ENCODE results near the gene ZEB2. TPM values are rescaled to one million over a fixed set of nuclear protein-coding genes. Genes with fewer than 3 reads are reported as not detected.

Gene ZEB2
- total RNA-seq, 1 experiment from 2014 or later: 1.2 TPM

DNA sequence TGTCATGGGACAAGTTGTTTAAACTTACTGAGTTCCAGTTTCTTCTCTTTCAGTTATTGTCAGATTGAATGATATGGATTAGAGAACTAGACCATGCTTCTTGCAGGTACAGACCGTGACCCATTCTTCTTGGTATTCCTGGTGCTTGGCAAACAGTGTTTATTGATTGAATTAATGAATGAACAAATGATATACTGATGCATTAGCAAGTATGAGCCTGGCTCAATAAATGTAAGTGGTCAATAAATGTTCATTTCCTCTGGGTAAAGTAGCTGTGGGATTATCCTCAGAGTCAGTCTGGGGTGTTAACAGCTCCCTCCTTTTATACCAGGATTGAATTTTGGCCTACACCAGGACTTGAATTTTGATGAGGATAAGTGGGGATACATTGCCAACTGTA, 160.2 kb downstream of the ZEB2 start:
- TF ChIP-seq, protein P1, sequence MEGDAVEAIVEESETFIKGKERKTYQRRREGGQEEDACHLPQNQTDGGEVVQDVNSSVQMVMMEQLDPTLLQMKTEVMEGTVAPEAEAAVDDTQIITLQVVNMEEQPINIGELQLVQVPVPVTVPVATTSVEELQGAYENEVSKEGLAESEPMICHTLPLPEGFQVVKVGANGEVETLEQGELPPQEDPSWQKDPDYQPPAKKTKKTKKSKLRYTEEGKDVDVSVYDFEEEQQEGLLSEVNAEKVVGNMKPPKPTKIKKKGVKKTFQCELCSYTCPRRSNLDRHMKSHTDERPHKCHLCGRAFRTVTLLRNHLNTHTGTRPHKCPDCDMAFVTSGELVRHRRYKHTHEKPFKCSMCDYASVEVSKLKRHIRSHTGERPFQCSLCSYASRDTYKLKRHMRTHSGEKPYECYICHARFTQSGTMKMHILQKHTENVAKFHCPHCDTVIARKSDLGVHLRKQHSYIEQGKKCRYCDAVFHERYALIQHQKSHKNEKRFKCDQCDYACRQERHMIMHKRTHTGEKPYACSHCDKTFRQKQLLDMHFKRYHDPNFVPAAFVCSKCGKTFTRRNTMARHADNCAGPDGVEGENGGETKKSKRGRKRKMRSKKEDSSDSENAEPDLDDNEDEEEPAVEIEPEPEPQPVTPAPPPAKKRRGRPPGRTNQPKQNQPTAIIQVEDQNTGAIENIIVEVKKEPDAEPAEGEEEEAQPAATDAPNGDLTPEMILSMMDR (conservative IDR thresholded peaks at IDR 0.05): no peak
- Histone ChIP-seq H2BK15ac (ENCODE audit: low read depth, low read length) (no peak overlapping the region), H3K79me1 (ENCODE audit: insufficient read depth, low read depth, low read length, poor library complexity, severe bottlenecking) (no peaks in the 10 kb centered on the region), H3K27ac (ENCODE audit: insufficient read length, low read depth, low read length) (no peak overlapping the region), H2BK120ac (ENCODE audit: low read depth, low read length, poor library complexity, severe bottlenecking) (no peak overlapping the region), H4K91ac (ENCODE audit: insufficient read length, low read depth, low read length) (no peak overlapping the region), H3K79me2 (ENCODE audit: insufficient read depth, low read length) (no peaks in the 10 kb centered on the region), H3K23me2 (ENCODE audit: insufficient read length, low read depth, low read length, poor library complexity, severe bottlenecking) (no peaks in the 10 kb centered on the region), H3K14ac (ENCODE audit: insufficient read depth, low read length) (no peak overlapping the region), H3K27me3 (ENCODE audit: insufficient read depth, low read length) (no peaks in the 10 kb centered on the region), H2AK5ac (ENCODE audit: insufficient read length, low read length) (no peak overlapping the region), H3K23ac (ENCODE audit: insufficient read length, low read depth, low read length) (no peak overlapping the region), H2BK20ac (ENCODE audit: low read depth, low read length, poor library complexity, severe bottlenecking) (no peak overlapping the region), H3K4me1 (ENCODE audit: insufficient read depth, low read length) (peaks cover 2% of the 10 kb centered on the region; the same call in 1 of the 2 replicates), H2BK12ac (ENCODE audit: insufficient read length, low read depth, low read length) (no peak overlapping the region), H4K8ac (replicated peaks; ENCODE audit: insufficient read length, low read depth, low read length) (no peak overlapping the region), H3K9ac (ENCODE audit: extremely low read depth, insufficient read length, low read length) (no peak overlapping the region), H2BK5ac (ENCODE audit: insufficient read length, low read length) (no peak overlapping the region), H3K4me2 (ENCODE audit: insufficient read depth, insufficient read length, low read length) (no peak overlapping the region), H3K4ac (ENCODE audit: low read depth, low read length) (no peak overlapping the region), H4K20me1 (ENCODE audit: control insufficient read depth, insufficient read depth, insufficient read length) (no peaks in the 10 kb centered on the region), H3K18ac (ENCODE audit: insufficient read length, low read depth, low read length) (no peak overlapping the region), H3T11ph (ENCODE audit: low read length) (no peak overlapping the region), H3K56ac (ENCODE audit: insufficient read length, low read depth, low read length) (no peak overlapping the region), H4K5ac (ENCODE audit: insufficient read length, low read depth, low read length) (no peak overlapping the region), H2AFZ (ENCODE audit: low read length) (no peak overlapping the region), H3K9me3 (ENCODE audit: control insufficient read depth, low read depth, low read length) (no peaks in the 10 kb centered on the region)
- DNase-seq: no peak
- H3K9me3 Mint-ChIP-seq: no peaks in the 10 kb centered on the region; a peak in 1 of 5 replicates
- H3K36me3 Mint-ChIP-seq (ENCODE audit: insufficient read depth in 1 of 3, low read depth in 3 of 3): no peaks in the 10 kb centered on the region
- no peak overlapping the region for H3K4me3 Mint-ChIP-seq
- H3K27me3 Mint-ChIP-seq (ENCODE audit: low read depth): peaks cover 1% of the 10 kb centered on the region; the same call in 1 of the 2 replicates
- no CpG with 5 or more reads among the region's 1 CpG for WGBS (ENCODE audit: extremely low coverage, insufficient read length, low lambda C conversion rate)
- H3K27ac Mint-ChIP-seq: no peak overlapping the region
- peaks cover 0 to 5% of the 10 kb centered on the region in 2 experiments; a peak in 2 of 4 replicates for H3K4me1 Mint-ChIP-seq

Measured in H9 (cell line).